DND-41 (cell line): ENCODE measurements around the gene CHMP6.

ENCODE experiments used
- ATAC-seq: fragments of 200-7000 bp; cut with Tn5 transposase; 3 replicates; pipeline ENCODE4 v1.9.1; 2021; ENCODE audit warnings: low read depth; ENCODE audit not compliant: insufficient read depth
- DNase-seq: peaks from one replicate; pipeline ENCODE4 v3.0.0-alpha.2; 2020
- H2AFZ ChIP-seq: 2 replicates; pipeline ENCODE4 v1.6.0; 2012; ENCODE audit warnings: low read depth, low read length
- H3K27ac ChIP-seq: 2 replicates; pipeline ENCODE4 v1.5.1; 2012; ENCODE audit warnings: low read length, inconsistent platforms
- H3K27me3 ChIP-seq: fragments of 200-600 bp; sonication (generic); 2 replicates; pipeline ENCODE4 v1.6.0; 2012; ENCODE audit warnings: low read length, mild to moderate bottlenecking, inconsistent platforms; ENCODE audit not compliant: insufficient read depth, poor library complexity
- H3K36me3 ChIP-seq: 2 replicates; pipeline ENCODE4 v1.5.1; 2012; ENCODE audit warnings: low read length, inconsistent platforms; ENCODE audit not compliant: insufficient read depth
- H3K4me1 ChIP-seq: 2 replicates; pipeline ENCODE4 v1.5.1; 2012; ENCODE audit warnings: mild to moderate bottlenecking, low read length; ENCODE audit not compliant: insufficient read depth
- H3K4me2 ChIP-seq: 2 replicates; pipeline ENCODE4 v1.6.0; 2012; ENCODE audit warnings: mild to moderate bottlenecking, moderate library complexity, low read length, inconsistent platforms; ENCODE audit not compliant: insufficient read depth
- H3K4me3 ChIP-seq, 2 experiments: fragments of 200-600 bp in 1 of 2; shearing (Covaris generic) in 1 of 2; 2 replicates each; pipeline ENCODE4 v1.5.1; 2012 to 2016; ENCODE audit warnings: inconsistent platforms in 2 of 2, low read length in 2 of 2, mild to moderate bottlenecking in 2 of 2, low read depth in 1 of 2, moderate library complexity in 1 of 2
- H3K79me2 ChIP-seq: 2 replicates; pipeline ENCODE4 v1.6.0; 2012; ENCODE audit warnings: low read length, inconsistent platforms; ENCODE audit not compliant: insufficient read depth
- H3K9ac ChIP-seq: 2 replicates; pipeline ENCODE4 v1.6.0; 2012; ENCODE audit warnings: low read depth, mild to moderate bottlenecking, inconsistent platforms, low read length, moderate library complexity
- H3K9me3 ChIP-seq: 2 replicates; pipeline ENCODE4 v1.5.1; 2012; ENCODE audit warnings: low read length, moderate library complexity, mild to moderate bottlenecking, inconsistent platforms; ENCODE audit not compliant: insufficient read depth, severe bottlenecking
- H4K20me1 ChIP-seq: 2 replicates; pipeline ENCODE4 v1.6.0; 2012; ENCODE audit warnings: low read length; ENCODE audit not compliant: insufficient read depth
- EZH2 ChIP-seq: IDR thresholded peaks from 3 replicates; pipeline ENCODE4 v1.6.1; 2012; ENCODE audit warnings: borderline replicate concordance, low read depth, mild to moderate bottlenecking, moderate library complexity, low read length, inconsistent platforms; ENCODE audit not compliant: severe bottlenecking
- TF ChIP-seq, protein P1 (sequence below): IDR thresholded peaks from 2 replicates; pipeline ENCODE4 v1.5.1; 2012; ENCODE audit warnings: borderline replicate concordance, low read length, moderate library complexity, mild to moderate bottlenecking; ENCODE audit not compliant: poor library complexity, severe bottlenecking; ENCODE audit errors: extremely low read depth

The CHMP6 gene

DNA sequence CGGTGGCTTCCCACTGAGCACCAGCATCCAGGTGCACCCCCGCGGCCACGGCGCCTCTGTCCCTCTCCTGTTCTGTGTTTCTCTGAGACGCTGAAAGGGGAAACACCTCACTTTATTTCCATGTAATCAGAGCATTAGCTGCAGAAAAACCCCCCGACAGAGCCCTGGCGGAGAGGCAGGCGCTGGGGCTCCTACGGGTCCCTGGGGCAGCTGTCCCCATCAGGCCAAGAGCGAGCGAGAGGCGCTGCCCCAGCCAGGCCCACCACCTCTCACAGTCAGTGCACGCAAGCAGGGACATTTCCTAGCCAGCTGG lies 27.1 kb upstream of the CHMP6 start:
- TF ChIP-seq, protein P1, sequence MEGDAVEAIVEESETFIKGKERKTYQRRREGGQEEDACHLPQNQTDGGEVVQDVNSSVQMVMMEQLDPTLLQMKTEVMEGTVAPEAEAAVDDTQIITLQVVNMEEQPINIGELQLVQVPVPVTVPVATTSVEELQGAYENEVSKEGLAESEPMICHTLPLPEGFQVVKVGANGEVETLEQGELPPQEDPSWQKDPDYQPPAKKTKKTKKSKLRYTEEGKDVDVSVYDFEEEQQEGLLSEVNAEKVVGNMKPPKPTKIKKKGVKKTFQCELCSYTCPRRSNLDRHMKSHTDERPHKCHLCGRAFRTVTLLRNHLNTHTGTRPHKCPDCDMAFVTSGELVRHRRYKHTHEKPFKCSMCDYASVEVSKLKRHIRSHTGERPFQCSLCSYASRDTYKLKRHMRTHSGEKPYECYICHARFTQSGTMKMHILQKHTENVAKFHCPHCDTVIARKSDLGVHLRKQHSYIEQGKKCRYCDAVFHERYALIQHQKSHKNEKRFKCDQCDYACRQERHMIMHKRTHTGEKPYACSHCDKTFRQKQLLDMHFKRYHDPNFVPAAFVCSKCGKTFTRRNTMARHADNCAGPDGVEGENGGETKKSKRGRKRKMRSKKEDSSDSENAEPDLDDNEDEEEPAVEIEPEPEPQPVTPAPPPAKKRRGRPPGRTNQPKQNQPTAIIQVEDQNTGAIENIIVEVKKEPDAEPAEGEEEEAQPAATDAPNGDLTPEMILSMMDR, result no peak
- no peak for TF ChIP-seq EZH2
- Histone ChIP-seq H3K36me3 (peaks cover 33% of the 10 kb centered on the region), H3K4me2 (no peak overlapping the region), H2AFZ (no peak overlapping the region), H3K4me3 (no peak overlapping the region), H3K27ac (no peak overlapping the region), H3K4me1 (no peaks in the 10 kb centered on the region), H3K27me3 (no peaks in the 10 kb centered on the region), H4K20me1 (no peaks in the 10 kb centered on the region), H3K9ac (no peak overlapping the region), H3K9me3 (no peaks in the 10 kb centered on the region), H3K79me2 (no peaks in the 10 kb centered on the region)
- DNase-seq, result no peak
- no peak for ATAC-seq

DNA sequence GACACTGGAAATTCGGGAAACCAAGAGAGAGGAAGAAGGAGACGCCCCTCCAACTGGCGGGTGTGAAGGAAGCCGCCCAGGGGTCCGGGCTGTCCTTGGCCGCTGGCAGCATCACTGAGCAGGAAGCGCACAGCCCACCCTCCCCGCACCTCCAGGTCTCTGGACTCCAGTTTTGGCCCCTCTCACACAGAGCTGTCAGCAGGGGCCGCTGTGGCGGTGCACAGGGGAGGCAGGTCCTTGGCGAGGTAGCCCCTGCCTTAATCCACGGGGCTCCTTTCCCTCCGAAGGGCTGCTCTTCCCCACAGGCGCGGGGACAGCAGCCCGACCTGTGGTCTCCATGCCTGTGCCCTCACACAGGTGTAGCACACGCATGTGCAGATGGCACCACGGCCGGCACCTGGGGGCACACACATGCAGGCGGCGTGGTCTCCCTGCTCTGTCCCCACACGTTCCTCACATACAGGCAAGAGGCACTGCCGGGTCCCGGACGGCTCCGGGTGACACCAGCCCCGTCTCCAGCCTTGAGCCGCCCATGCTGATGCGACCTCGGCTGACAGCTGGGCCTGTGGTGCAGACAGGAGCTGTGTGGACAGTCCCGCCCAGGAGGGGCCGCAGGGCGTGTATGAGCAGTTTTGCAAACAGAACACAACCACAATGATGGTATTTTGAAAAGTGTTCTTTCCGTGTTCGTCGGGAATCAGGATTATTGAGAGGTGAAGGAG lies 26.6 kb upstream of the CHMP6 start:
- no peaks in the 10 kb centered on the region for H3K9me3 ChIP-seq
- DNase-seq, result no peak
- H3K79me2 ChIP-seq, result no peaks in the 10 kb centered on the region
- H4K20me1 ChIP-seq, result no peaks in the 10 kb centered on the region
- no peak overlapping the region for H3K4me2 ChIP-seq
- H3K4me3 ChIP-seq, result no peak overlapping the region
- H3K27me3 ChIP-seq, result no peaks in the 10 kb centered on the region
- H3K9ac ChIP-seq, result no peak overlapping the region
- no peak overlapping the region for H3K27ac ChIP-seq
- no peak for ATAC-seq
- H3K4me1 ChIP-seq, result no peaks in the 10 kb centered on the region
- no peak overlapping the region for H2AFZ ChIP-seq
- TF ChIP-seq, protein P1, result no peak
- no peak for TF ChIP-seq EZH2
- peaks cover 30% of the 10 kb centered on the region for H3K36me3 ChIP-seq

DNA sequence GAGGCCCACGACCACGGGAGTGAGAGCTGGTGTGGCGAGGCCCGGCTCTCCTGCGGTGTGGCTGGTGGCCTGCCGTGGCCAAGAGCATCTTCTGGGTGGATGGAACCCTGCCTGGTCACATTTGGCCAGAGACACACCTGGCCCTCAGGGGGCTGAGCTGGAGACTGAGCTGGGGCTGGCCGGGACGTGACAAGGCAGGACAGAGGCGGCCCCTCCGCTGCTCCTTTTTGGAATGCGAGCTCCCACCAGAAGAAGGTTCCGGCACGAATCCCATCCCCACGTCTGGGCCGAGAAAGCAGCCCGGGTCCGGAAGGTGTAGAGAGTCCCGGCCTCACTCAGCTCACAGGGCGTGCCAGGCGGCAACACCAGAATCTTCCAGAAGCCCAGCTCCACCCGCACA lies 26.0 kb upstream of the CHMP6 start:
- Histone ChIP-seq H3K4me2 (no peak overlapping the region), H3K9me3 (no peaks in the 10 kb centered on the region), H3K27ac (no peak overlapping the region), H3K79me2 (no peaks in the 10 kb centered on the region), H4K20me1 (no peaks in the 10 kb centered on the region), H3K9ac (no peak overlapping the region), H3K4me1 (no peaks in the 10 kb centered on the region), H3K4me3 (no peak overlapping the region), H3K27me3 (no peaks in the 10 kb centered on the region), H2AFZ (no peak overlapping the region), H3K36me3 (peaks cover 25% of the 10 kb centered on the region)
- DNase-seq (no peak), ATAC-seq (no peak)
- TF ChIP-seq, protein P1, result no peak
- no peak for TF ChIP-seq EZH2

DNA sequence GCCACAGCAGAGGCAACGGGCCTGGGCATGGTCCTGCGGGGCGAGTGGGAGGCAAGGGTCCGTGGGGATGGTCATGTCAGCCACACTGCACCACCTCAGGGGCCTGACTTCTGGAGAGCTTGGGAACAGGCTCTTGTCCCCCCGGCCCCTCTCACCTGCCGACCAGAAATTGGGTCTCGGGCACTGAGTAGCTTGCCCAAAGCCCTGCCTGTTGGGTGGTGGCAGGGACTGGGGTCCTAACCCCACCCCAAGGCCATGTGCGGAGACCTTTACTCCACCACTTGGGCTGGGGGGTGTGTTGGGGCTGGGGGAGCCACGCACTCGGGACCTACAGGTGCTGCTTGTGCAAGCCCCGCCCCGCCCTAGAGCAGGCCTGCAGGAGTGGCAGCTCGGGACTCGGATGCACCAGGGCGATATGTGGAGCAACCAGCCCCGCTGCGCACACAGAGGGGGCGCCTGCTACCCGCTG lies 24.2 kb upstream of the CHMP6 start:
- no peak overlapping the region for H2AFZ ChIP-seq
- no peaks in the 10 kb centered on the region for H3K9me3 ChIP-seq
- peaks cover 23% of the 10 kb centered on the region for H3K36me3 ChIP-seq
- no peak; the same call in 2 of the 3 replicates for ATAC-seq
- no peaks in the 10 kb centered on the region for H4K20me1 ChIP-seq
- TF ChIP-seq, protein P1, result no peak
- TF ChIP-seq EZH2, result no peak
- H3K27ac ChIP-seq, result no peak overlapping the region
- no peaks in the 10 kb centered on the region for H3K79me2 ChIP-seq
- no peaks in the 10 kb centered on the region for H3K4me1 ChIP-seq
- H3K4me2 ChIP-seq, result no peak overlapping the region
- DNase-seq, result no peak
- no peaks in the 10 kb centered on the region for H3K27me3 ChIP-seq
- H3K9ac ChIP-seq, result no peak overlapping the region
- H3K4me3 ChIP-seq, result no peak overlapping the region
